ENCODE data around the gene HARBI1. TPM values are rescaled to one million over a fixed set of nuclear protein-coding genes. Genes with fewer than 3 reads are reported as not detected.

The HARBI1 gene
- total and polyA plus RNA-seq, 10 of the 15 experiments (the other 5 are each of a cell fraction or from before 2014, with no cell fraction given): 3.6 to 8.4 (median 5.2) TPM

GRCh38 chr11:46658259-46658658 is 41.2 kb upstream of the HARBI1 start:
- Histone ChIP-seq H3K9me3 (replicated peaks; ENCODE audit: control insufficient read depth, insufficient read depth, low read length) (no peaks in the 10 kb centered on the region), H3K79me2 (ENCODE audit: control insufficient read depth, insufficient read depth, low read length) (no peaks in the 10 kb centered on the region)

More at GRCh38 chr11:46658259-46658658, 41.2 kb upstream of the HARBI1 start:
- CTCF ChIA-PET: interaction anchor here (1.5 kb wide), 1 partner anchor 40 kb away, joined by 3 read pairs; the partner anchor contains the start of gene ATG13
- no TSS peak for BruUV-seq (replicated peaks)
- Histone ChIP-seq H4K20me1 (ENCODE audit: control insufficient read depth, insufficient read depth) (no peaks in the 10 kb centered on the region), H3K9ac (ENCODE audit: control insufficient read depth, insufficient read depth, low read length) (no peak overlapping the region), H3K4me2 (ENCODE audit: control insufficient read depth, insufficient read depth) (no peak overlapping the region), H2AFZ (ENCODE audit: control insufficient read depth, low read depth, low read length) (no peak overlapping the region), H3K36me3 (ENCODE audit: control insufficient read depth in 2 of 2, insufficient read depth in 2 of 2, low read length in 1 of 2) (peaks cover 3 to 19% of the 10 kb centered on the region in 2 experiments), H3K4me1 (ENCODE audit: control insufficient read depth, insufficient read depth, low read length) (no peaks in the 10 kb centered on the region), H3K4me3 (no peak overlapping the region), H3K27me3 (replicated peaks in 1 of 2; ENCODE audit: control insufficient read depth in 2 of 2, insufficient read depth in 2 of 2, low read length in 1 of 2) (no peaks in the 10 kb centered on the region), H3K27ac (ENCODE audit: control insufficient read depth, insufficient read depth) (no peak overlapping the region)
- ATAC-seq: no peak
- RAD21 ChIA-PET (ENCODE audit: unreplicated experiment): no interaction called here
- TF ChIP-seq MEF2A (IDR thresholded peaks at IDR 0.05; ENCODE audit: insufficient read depth, low read depth, low read length) (no peak), EED (IDR thresholded peaks at IDR 0.05; ENCODE audit: low read depth) (no peak), NRF1 (conservative IDR thresholded peaks at IDR 0.05; ENCODE audit: low read depth, low read length) (no peak), POLR2AphosphoS2 (IDR thresholded peaks at IDR 0.05; ENCODE audit: low read depth, low read length) (no peak), ASH2L (IDR thresholded peaks at IDR 0.05; ENCODE audit: borderline replicate concordance, low read depth) (no peak), IRF4 (IDR thresholded peaks at IDR 0.05; ENCODE audit: low read depth, low read length) (no peak), USF2 (IDR thresholded peaks at IDR 0.05; ENCODE audit: borderline replicate concordance, low read depth, low read length) (no peak), NFXL1 (IDR thresholded peaks at IDR 0.05; ENCODE audit: borderline replicate concordance) (no peak), BHLHE40 (IDR thresholded peaks at IDR 0.05; ENCODE audit: borderline replicate concordance in 1 of 2, low read depth in 2 of 2, low read length in 1 of 2) (no peak), SREBF1 (IDR thresholded peaks at IDR 0.05; ENCODE audit: low read length) (no peak), RAD21 (IDR thresholded peaks at IDR 0.05; ENCODE audit: insufficient read depth, low read depth, low read length) (no peak), ZNF274 (IDR thresholded peaks at IDR 0.05; ENCODE audit: insufficient read depth, insufficient read length) (no peak), JUND (IDR thresholded peaks at IDR 0.05; ENCODE audit: low read depth, low read length) (no peak), CBX5 (IDR thresholded peaks at IDR 0.05; ENCODE audit: low read depth) (no peak)
- WGBS (ENCODE audit: insufficient coverage, insufficient replicate concordance, low lambda C conversion rate, missing lambda C conversion rate): 100% methylated on average over 3 of the region's 4 CpGs
- DNase-seq (ENCODE audit: low read depth, low spot score): no peak
- no peak for FAIRE-seq
- in situ Hi-C loops (cut with MboI) (no loop called here), intact Hi-C loops (cut with micrococcal nuclease; ENCODE audit: unreplicated experiment) (no loop called here)
- SMC1A ChIA-PET (ENCODE audit: uncharacterized antibody, unreplicated experiment): interaction anchor here (1.1 kb wide), 1 partner anchor 9 kb away, joined by 3 read pairs; no protein-coding TSS in a partner anchor
- POLR2A ChIA-PET: interaction anchor here (0.6 to 0.8 kb wide), 2 partner anchors 10 to 27 kb away, joined by 4 to 6 read pairs; no protein-coding TSS in a partner anchor
